HAP-1 (cell line): ENCODE results near the gene TMEM132A.

Source experiments
- DNase-seq, 2 experiments: peaks; one replicate each; pipeline ENCODE4 v3.0.0-alpha.2; 2016 to 2020; ENCODE audit warnings: low spot score in 2 of 2
- H3K27me3 ChIP-seq: fragments of 250-450 bp; sonication (Bioruptor Pico); 2 replicates; pipeline ENCODE4 v1.5.1; 2020; ENCODE audit warnings: low read depth, mild to moderate bottlenecking, moderate library complexity
- H3K36me3 ChIP-seq: fragments of 250-450 bp; sonication (Bioruptor Pico); replicated peaks from 2 replicates; pipeline ENCODE4 v1.5.1; 2020; ENCODE audit warnings: mild to moderate bottlenecking
- H3K4me1 ChIP-seq: fragments of 250-450 bp; sonication (Bioruptor Pico); 2 replicates; pipeline ENCODE4 v1.5.1; 2020; ENCODE audit warnings: mild to moderate bottlenecking
- H3K4me3 ChIP-seq: fragments of 250-450 bp; sonication (Bioruptor Pico); 2 replicates; pipeline ENCODE4 v1.5.1; 2020; ENCODE audit warnings: mild to moderate bottlenecking, moderate library complexity
- H3K9me3 ChIP-seq: fragments of 250-450 bp; sonication (Bioruptor Pico); 2 replicates; pipeline ENCODE4 v1.5.1; 2020; ENCODE audit warnings: mild to moderate bottlenecking, moderate library complexity
- in situ Hi-C: fragments of 300-500 bp; cut with MboI; formaldehyde crosslinking; loops from 3 replicates; pipeline ENCODE4 v1.14.3; 2020; ENCODE audit warnings: low sequenced_read_pairs, inconsistent platforms, mixed read lengths

Gene TMEM132A

GRCh38 chr11:60919956-60920355, 4.3 kb upstream of the TMEM132A start:
- no peaks in the 10 kb centered on the region for H3K27me3 ChIP-seq
- H3K9me3 ChIP-seq, result no peaks in the 10 kb centered on the region
- H3K4me1 ChIP-seq, result peaks cover 18% of the 10 kb centered on the region
- no peak overlapping the region for H3K4me3 ChIP-seq
- in situ Hi-C loops, result loop anchor here (25.0 kb wide), 1 partner anchor 808 kb away; no protein-coding TSS in a partner anchor
- peaks cover 43% of the 10 kb centered on the region for H3K36me3 ChIP-seq
- DNase-seq, result no peak

GRCh38 chr11:60921259-60921658, 3.0 kb upstream of the TMEM132A start:
- DNase-seq, result no peak
- in situ Hi-C loops, result loop anchor here (25.0 kb wide), 1 partner anchor 809 kb away; no protein-coding TSS in a partner anchor
- Histone ChIP-seq H3K9me3 (no peaks in the 10 kb centered on the region), H3K27me3 (no peaks in the 10 kb centered on the region), H3K4me1 (peaks cover 14% of the 10 kb centered on the region), H3K36me3 (peaks cover 37% of the 10 kb centered on the region), H3K4me3 (no peak overlapping the region)

DNA sequence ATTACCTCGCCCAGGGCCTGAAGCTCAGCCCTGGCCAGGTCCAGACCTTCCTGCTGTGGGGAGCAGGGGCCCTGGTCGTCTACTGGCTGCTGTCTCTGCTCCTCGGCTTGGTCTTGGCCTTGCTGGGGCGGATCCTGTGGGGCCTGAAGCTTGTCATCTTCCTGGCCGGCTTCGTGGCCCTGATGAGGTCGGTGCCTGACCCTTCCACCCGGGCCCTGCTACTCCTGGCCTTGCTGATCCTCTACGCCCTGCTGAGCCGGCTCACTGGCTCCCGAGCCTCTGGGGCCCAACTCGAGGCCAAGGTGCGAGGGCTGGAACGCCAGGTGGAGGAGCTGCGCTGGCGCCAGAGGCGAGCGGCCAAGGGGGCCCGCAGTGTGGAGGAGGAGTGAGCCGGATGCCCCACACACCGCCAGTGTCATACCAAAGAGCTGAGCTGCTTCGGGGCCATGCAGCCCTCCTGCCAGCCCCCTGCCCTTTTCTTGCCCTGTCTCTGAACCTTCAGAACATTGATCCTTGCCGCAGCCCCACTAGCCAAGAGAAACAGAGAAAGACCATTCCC, 2.4 kb upstream of the TMEM132A start:
- Histone ChIP-seq H3K4me1 (peaks cover 13% of the 10 kb centered on the region), H3K9me3 (no peaks in the 10 kb centered on the region), H3K4me3 (no peak overlapping the region), H3K27me3 (no peaks in the 10 kb centered on the region), H3K36me3 (peaks cover 37% of the 10 kb centered on the region)
- no peak for DNase-seq
- in situ Hi-C loops, result loop anchor here (25.0 kb wide), 1 partner anchor 810 kb away; no protein-coding TSS in a partner anchor

DNA sequence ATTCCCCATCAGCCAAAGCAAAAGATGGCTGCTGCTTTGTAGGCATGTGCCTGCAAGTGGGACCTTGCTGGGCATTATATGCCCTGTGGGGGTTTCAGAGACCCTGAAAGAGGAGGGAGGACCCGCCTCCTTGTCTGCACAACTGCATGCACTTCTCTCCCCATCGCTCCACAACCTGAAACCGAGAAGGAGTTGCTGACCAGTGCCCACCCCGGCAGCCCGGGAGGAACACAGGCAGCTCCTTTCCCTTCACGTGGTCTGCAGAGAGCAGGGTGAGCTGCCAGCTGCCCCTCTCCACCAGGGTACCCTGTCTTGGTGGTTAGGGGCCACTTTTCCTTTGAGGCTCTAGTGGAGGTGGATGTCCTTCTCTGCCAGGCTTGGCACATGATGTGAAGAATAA, 1.4 kb upstream of the TMEM132A start:
- Histone ChIP-seq H3K27me3 (no peaks in the 10 kb centered on the region), H3K36me3 (peaks cover 37% of the 10 kb centered on the region), H3K9me3 (no peaks in the 10 kb centered on the region), H3K4me1 (peaks cover 11% of the 10 kb centered on the region), H3K4me3 (no peak overlapping the region)
- in situ Hi-C loops, result loop anchor here (25.0 kb wide), 1 partner anchor 811 kb away; no protein-coding TSS in a partner anchor
- no peak for DNase-seq

GRCh38 chr11:60923326-60923725, 934 bp upstream of the TMEM132A start:
- no peak overlapping the region for H3K4me3 ChIP-seq
- no peak for DNase-seq
- H3K36me3 ChIP-seq, result peaks cover 41% of the 10 kb centered on the region
- peaks cover 8% of the 10 kb centered on the region for H3K4me1 ChIP-seq
- no peaks in the 10 kb centered on the region for H3K9me3 ChIP-seq
- no peaks in the 10 kb centered on the region for H3K27me3 ChIP-seq
- in situ Hi-C loops, result loop anchor here (25.0 kb wide), 1 partner anchor 811 kb away; no protein-coding TSS in a partner anchor

DNA sequence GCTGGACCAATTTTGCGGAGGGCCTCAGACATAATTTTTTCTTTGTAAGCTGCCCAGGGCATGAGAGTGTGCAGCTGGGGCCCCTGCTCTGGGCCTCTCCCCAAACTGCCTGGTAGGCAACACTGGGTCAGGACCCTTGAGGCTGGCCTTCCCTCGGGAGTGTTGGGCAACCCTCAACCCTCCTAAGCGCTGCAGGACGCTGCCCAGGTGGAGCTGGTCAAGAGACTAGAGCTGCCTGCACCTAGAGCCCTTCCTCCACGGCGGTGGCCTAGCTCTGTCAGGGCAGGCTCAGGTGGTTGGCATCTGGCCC, 505 bp upstream of the TMEM132A start:
- DNase-seq, result no peak
- Histone ChIP-seq H3K4me1 (peaks cover 8% of the 10 kb centered on the region), H3K36me3 (peaks cover 39% of the 10 kb centered on the region), H3K27me3 (no peaks in the 10 kb centered on the region), H3K4me3 (peak overlapping the region; percentile 73), H3K9me3 (no peaks in the 10 kb centered on the region)
- in situ Hi-C loops, result loop anchor here (25.0 kb wide), 1 partner anchor 811 kb away; no protein-coding TSS in a partner anchor

DNA sequence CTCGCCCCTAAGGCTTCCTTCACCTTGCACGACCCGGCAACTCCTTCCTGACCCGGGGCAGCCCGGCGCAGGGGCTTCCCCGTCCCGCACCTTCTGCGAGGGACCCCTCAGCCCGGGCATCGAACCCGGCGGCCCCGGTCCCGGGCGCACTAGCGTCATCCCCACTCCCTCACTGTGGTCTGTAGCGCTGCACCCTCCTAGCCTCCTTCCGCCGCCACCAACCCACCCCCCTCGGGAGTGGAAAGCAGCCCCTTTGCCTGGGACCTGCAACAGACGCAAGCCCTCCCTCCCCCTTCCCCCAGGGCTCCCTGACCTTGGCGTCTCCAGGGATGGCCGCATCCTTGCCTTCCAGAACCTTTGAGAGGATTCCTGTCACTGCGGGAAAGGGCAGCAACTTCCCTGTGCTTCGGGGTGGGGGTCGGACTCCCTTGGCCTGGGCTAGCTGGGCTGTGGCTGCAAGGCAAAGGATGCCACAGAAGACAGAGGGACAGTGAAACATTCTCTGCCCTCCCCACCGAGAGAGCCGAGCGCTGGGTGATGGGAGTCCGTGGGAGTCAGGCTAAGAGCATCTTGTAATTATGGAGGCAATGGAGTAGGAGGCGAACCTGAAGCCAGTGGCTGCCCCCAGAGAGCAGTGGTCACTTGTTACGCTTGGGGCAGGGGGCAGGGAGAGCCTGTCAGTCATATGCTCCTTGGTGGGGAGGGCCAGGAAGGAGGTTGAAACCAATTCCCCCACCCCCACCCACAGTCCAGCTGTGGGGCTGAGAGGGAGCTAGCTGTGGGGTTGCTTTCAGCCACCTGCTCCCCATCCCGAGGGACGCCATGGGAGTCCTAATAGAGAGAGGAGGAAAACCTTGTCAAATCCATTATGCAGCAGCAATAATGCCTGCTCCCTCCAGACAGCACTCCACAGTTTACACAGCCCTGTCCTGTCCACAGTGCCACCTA, 920 bp downstream of the TMEM132A start:
- Histone ChIP-seq H3K36me3 (peaks cover 27% of the 10 kb centered on the region), H3K27me3 (no peaks in the 10 kb centered on the region), H3K9me3 (no peaks in the 10 kb centered on the region), H3K4me3 (peak overlapping the region; percentile 73), H3K4me1 (peaks cover 8% of the 10 kb centered on the region)
- DNase-seq, result peak in 1 of 2 experiments; percentile 37
- in situ Hi-C loops, result loop anchor here (25.0 kb wide), 1 partner anchor 813 kb away; no protein-coding TSS in a partner anchor

DNA sequence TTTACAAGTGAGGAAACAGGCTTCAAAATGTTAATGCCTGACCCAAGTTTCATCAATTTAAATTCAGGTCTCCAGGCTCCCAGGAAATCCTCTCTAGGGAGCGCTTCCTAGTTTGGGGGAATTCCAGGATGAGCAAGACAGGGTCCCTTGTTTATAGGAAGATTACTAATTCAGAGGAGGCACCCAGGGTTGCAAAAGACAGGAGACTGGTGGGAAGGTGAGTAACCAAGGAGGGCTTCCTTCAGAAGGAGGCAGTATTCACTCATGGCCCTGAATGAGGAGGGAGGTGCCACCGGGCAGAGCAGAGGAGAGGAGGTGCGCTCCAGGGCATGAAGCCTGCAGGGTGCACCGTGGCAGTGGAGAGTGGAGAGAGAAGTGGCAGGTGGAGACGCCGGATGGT, 1.6 kb downstream of the TMEM132A start:
- Histone ChIP-seq H3K4me3 (no peak overlapping the region; the same call in 1 of the 2 replicates), H3K36me3 (peaks cover 24% of the 10 kb centered on the region), H3K4me1 (peaks cover 8% of the 10 kb centered on the region), H3K27me3 (no peaks in the 10 kb centered on the region), H3K9me3 (no peaks in the 10 kb centered on the region)
- DNase-seq, result no peak
- in situ Hi-C loops, result no loop called here

- peaks cover 22% of the 10 kb centered on the region for H3K36me3 ChIP-seq
- in situ Hi-C loops, result no loop called here
- no peak for DNase-seq
- H3K4me3 ChIP-seq, result no peak overlapping the region
- no peaks in the 10 kb centered on the region for H3K9me3 ChIP-seq
- H3K27me3 ChIP-seq, result no peaks in the 10 kb centered on the region
- peaks cover 8% of the 10 kb centered on the region for H3K4me1 ChIP-seq
Measured at GRCh38 chr11:60926500-60926899, 2.2 kb downstream of the TMEM132A start.

DNA sequence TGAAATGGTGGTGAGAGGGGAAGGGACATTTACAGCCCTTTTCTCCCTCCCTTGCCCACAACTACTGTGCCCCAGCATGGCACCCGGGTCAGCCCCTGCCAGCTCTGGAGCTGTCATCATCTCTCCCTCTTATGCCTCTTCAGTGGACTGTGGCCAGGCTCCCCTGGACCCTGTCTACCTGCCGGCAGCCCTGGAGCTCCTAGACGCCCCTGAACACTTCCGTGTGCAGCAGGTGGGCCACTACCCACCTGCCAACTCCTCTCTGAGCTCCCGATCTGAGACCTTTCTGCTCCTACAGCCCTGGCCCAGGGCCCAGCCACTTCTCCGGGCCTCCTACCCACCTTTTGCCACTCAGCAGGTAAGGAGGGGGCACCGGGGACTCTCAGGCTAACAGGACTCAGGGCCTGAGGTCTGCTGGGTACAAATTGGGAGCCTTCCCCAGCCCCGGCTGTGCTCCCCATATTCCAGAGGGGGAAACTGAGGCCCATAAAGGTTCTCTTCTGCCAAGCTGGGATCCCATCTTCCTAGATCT, 2.9 kb downstream of the TMEM132A start:
- Histone ChIP-seq H3K4me1 (peaks cover 8% of the 10 kb centered on the region), H3K9me3 (no peaks in the 10 kb centered on the region), H3K27me3 (no peaks in the 10 kb centered on the region), H3K36me3 (peaks cover 22% of the 10 kb centered on the region), H3K4me3 (no peak overlapping the region)
- no peak for DNase-seq
- in situ Hi-C loops, result no loop called here

GRCh38 chr11:60927600-60927999, 3.3 kb downstream of the TMEM132A start:
- no peak overlapping the region for H3K4me3 ChIP-seq
- no peaks in the 10 kb centered on the region for H3K9me3 ChIP-seq
- peaks cover 23% of the 10 kb centered on the region for H3K36me3 ChIP-seq
- no peaks in the 10 kb centered on the region for H3K27me3 ChIP-seq
- peaks cover 8% of the 10 kb centered on the region for H3K4me1 ChIP-seq
- no peak for DNase-seq
- in situ Hi-C loops, result no loop called here

GRCh38 chr11:60928563-60929001, 4.3 kb downstream of the TMEM132A start:
- no peaks in the 10 kb centered on the region for H3K9me3 ChIP-seq
- H3K4me3 ChIP-seq, result no peak overlapping the region
- in situ Hi-C loops, result no loop called here
- peak in 1 of 2 experiments; percentile 5 for DNase-seq
- peaks cover 8% of the 10 kb centered on the region for H3K4me1 ChIP-seq
- H3K27me3 ChIP-seq, result no peaks in the 10 kb centered on the region
- H3K36me3 ChIP-seq, result peaks cover 23% of the 10 kb centered on the region

- Histone ChIP-seq H3K4me1 (peaks cover 4% of the 10 kb centered on the region; the same call in 1 of the 2 replicates), H3K9me3 (no peaks in the 10 kb centered on the region), H3K4me3 (no peak overlapping the region), H3K36me3 (peaks cover 23% of the 10 kb centered on the region), H3K27me3 (no peaks in the 10 kb centered on the region)
- DNase-seq, result no peak
- in situ Hi-C loops, result no loop called here
Measured at GRCh38 chr11:60929764-60930163, 5.5 kb downstream of the TMEM132A start.

DNA sequence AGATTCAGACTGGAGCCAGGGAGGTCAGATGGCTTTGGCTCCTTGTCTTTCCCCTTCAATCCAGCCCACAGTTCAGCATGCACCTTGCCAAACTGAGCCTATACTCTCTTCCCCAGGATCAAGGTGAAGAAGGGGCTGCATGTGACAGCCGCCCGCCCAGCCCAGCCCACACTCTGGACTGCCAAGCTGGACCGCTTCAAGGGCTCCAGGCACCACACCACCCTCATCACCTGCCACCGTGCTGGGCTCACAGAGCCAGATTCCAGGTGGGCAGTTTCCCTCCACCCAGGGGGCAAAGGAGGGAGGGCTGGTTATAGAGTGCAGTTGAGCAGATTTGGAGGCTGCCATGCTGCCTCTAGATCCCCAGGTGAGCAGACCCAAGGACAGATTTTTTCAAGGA, 6.1 kb downstream of the TMEM132A start:
- no peak for DNase-seq
- Histone ChIP-seq H3K27me3 (no peaks in the 10 kb centered on the region), H3K4me1 (peaks cover 1% of the 10 kb centered on the region; the same call in 1 of the 2 replicates), H3K4me3 (no peak overlapping the region), H3K36me3 (peaks cover 23% of the 10 kb centered on the region), H3K9me3 (no peaks in the 10 kb centered on the region)
- in situ Hi-C loops, result no loop called here
